DMS153 treated with DMSO at 0.1 percent for 48 hours (cell line): ENCODE results near the gene NHLRC1.

ENCODE experiments used
- DNase-seq: peaks from one replicate; lab custom pipeline; 2025; ENCODE audit not compliant: unreplicated experiment; lab: John Stamatoyannopoulos, UW

NHLRC1 gene

GRCh38 chr6:18139935-18140621 is 17.6 kb upstream of the NHLRC1 start:
- DNase-seq: no peak

GRCh38 chr6:18138906-18139305 is 16.4 kb upstream of the NHLRC1 start:
- DNase-seq: no peak

- DNase-seq: no peak
These were observed 13.8 kb upstream of the NHLRC1 start for GRCh38 chr6:18136260-18136659.

- no peak for DNase-seq
These were observed 12.7 kb upstream of the NHLRC1 start for GRCh38 chr6:18135171-18135570.

- no peak for DNase-seq
These were observed 9.9 kb upstream of the NHLRC1 start for GRCh38 chr6:18132346-18132745.

GRCh38 chr6:18126121-18126520 is 3.6 kb upstream of the NHLRC1 start:
- DNase-seq: no peak

- no peak for DNase-seq
These were observed 823 bp downstream of the NHLRC1 start for GRCh38 chr6:18121580-18122127.

GRCh38 chr6:18119236-18119635 is 3.2 kb downstream of the NHLRC1 start:
- no peak for DNase-seq

GRCh38 chr6:18118330-18118729 is 4.1 kb downstream of the NHLRC1 start:
- no peak for DNase-seq

- no peak for DNase-seq
These were observed 5.3 kb downstream of the NHLRC1 start for GRCh38 chr6:18117136-18117535.

GRCh38 chr6:18115356-18115755 is 7.1 kb downstream of the NHLRC1 start:
- DNase-seq: no peak

- no peak for DNase-seq
These were observed 12.3 kb downstream of the NHLRC1 start for GRCh38 chr6:18110162-18110561.

- DNase-seq: no peak
These were observed 15.4 kb downstream of the NHLRC1 start for GRCh38 chr6:18107061-18107460.

GRCh38 chr6:18102783-18103509 is 19.5 kb downstream of the NHLRC1 start:
- no peak for DNase-seq

GRCh38 chr6:18101873-18102272 is 20.6 kb downstream of the NHLRC1 start:
- no peak for DNase-seq

GRCh38 chr6:18101271-18101670 is 21.2 kb downstream of the NHLRC1 start:
- DNase-seq: no peak

- no peak for DNase-seq
These were observed 22.2 kb downstream of the NHLRC1 start for GRCh38 chr6:18100296-18100695.

- DNase-seq: no peak
These were observed 23.0 kb downstream of the NHLRC1 start for GRCh38 chr6:18099511-18099910.

GRCh38 chr6:18096423-18096822 is 26.1 kb downstream of the NHLRC1 start:
- DNase-seq: no peak

GRCh38 chr6:18091382-18091781 is 31.1 kb downstream of the NHLRC1 start:
- DNase-seq: no peak

- no peak for DNase-seq
These were observed 32.1 kb downstream of the NHLRC1 start for GRCh38 chr6:18090349-18090786.
